EH (cell line): ENCODE results near the gene DDI2.

Source experiments
- DNase-seq: peaks from one replicate; pipeline ENCODE4 v3.0.0-alpha.2; 2015; ENCODE audit warnings: low read depth

Gene DDI2

GRCh38 chr1:15605398-15606383 is 11.6 kb upstream of the DDI2 start:
- no peak for DNase-seq

- no peak for DNase-seq
Measured at GRCh38 chr1:15609631-15610030, 7.6 kb upstream of the DDI2 start.

GRCh38 chr1:15610167-15610566 is 7.1 kb upstream of the DDI2 start:
- DNase-seq: no peak

- peak; percentile 72 for DNase-seq
Measured at GRCh38 chr1:15616373-15617172, 685 bp upstream of the DDI2 start.

- peak; percentile 22 for DNase-seq
Measured at GRCh38 chr1:15618077-15618654, 908 bp downstream of the DDI2 start.

GRCh38 chr1:15618655-15619525 is 1.6 kb downstream of the DDI2 start:
- DNase-seq: peak; percentile 51

- peak; percentile 78 for DNase-seq
Measured at GRCh38 chr1:15620155-15620545, 2.9 kb downstream of the DDI2 start.

- no peak for DNase-seq
Measured at GRCh38 chr1:15620902-15621682, 3.8 kb downstream of the DDI2 start.

- DNase-seq: no peak
Measured at GRCh38 chr1:15621975-15622374, 4.7 kb downstream of the DDI2 start.

- DNase-seq: no peak
Measured at GRCh38 chr1:15622712-15623373, 5.6 kb downstream of the DDI2 start.

GRCh38 chr1:15623435-15623834 is 6.2 kb downstream of the DDI2 start:
- no peak for DNase-seq

GRCh38 chr1:15624133-15624714 is 7.0 kb downstream of the DDI2 start:
- DNase-seq: no peak

GRCh38 chr1:15625056-15625917 is 8.0 kb downstream of the DDI2 start:
- no peak for DNase-seq

- DNase-seq: no peak
Measured at GRCh38 chr1:15626269-15626950, 9.2 kb downstream of the DDI2 start.

GRCh38 chr1:15627343-15627988 is 10.2 kb downstream of the DDI2 start:
- peak; percentile 24 for DNase-seq

- no peak for DNase-seq
Measured at GRCh38 chr1:15628003-15628402, 10.7 kb downstream of the DDI2 start.

GRCh38 chr1:15633756-15634420 is 16.6 kb downstream of the DDI2 start:
- DNase-seq: no peak
